ENCODE results near the gene ARL6IP4.
"Not testable (repeated sequence)": the region's sequence is repeated elsewhere in the genome, so short reads cannot be mapped to it uniquely, and the experiment has no call there.

The ARL6IP4 gene

DNA sequence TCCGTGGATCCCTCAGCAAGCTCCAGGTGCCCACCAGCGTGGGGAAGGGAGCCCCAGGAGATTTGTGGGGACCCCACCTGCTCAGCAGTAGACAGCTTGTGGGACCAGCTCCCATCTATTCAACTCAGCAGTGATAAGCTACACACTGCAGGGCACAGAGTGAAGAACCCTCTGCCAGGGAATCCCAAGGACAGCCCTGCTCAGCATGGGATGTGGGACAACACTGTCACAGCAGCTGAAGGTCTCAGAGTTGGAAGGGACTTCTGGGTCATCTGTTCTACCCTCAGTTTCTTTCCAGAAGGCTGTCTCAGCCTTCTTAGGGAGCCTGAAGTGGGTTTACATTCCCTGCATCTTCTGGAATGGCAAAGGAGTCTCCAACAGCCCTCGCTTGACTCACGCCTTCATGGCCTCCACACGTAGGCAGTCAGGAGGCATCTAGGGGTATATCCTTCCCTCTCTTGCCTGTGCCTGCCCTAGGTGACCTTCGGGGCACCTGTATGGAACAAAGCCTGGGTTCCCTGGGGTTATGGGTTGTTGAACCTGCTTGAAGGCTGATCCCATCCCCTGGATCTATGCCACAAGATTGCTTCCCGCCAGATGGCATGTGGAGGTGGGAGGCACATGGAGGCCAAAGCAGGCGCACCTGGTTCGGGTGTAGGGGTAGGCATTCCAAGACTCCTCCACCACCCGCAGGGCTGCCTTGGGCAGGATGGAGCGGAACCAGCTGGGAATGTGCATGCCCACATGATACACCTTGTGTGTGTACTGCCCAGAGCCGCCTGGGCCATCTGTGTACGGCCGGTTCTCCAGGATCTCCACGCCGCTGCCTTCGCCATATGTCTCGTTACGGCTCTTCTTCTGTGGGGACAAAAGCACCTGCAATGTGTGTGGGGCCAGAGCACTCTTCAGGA is 33.0 kb downstream of the ARL6IP4 start:
- DNase-seq, result no peak

DNA sequence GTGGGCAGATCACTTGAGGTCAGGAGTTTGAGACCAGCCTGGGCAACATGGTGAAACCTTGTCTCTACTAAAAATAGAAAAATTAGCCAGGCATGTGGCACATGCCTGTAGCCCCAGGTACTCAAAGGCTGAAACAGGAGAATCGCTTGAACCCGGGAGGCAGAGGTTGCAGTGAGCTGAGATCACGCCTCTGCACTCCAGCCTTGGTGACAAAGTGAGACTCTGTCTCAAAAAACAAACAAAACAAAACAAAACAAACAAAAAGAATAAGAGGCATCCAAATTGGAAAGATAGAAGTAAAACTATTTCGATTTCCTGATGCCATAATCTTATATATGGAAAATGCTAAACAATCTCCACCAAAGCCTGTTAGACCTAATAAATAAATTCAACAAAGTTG is 34.0 kb downstream of the ARL6IP4 start:
- not testable (repeated sequence) for DNase-seq

GRCh38 chr12:123017753-123018152 is 37.3 kb downstream of the ARL6IP4 start:
- no peak for DNase-seq

DNA sequence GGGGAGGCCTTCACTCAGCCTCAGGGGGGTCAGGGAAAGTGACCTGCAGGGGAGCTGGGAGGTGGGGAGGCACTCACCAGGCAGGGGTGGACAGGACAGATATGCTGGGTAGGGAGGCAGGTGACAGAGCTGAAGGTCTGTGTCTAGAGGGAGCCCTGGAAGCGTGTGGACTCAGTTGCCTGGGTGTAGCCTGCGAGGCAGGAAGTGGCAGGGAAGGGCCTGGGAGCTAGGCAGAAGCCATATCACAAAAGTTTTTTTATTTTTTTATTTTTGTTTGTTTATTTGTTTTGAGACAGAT is 39.3 kb downstream of the ARL6IP4 start:
- no peak for DNase-seq

- no peak for DNase-seq
Measured at GRCh38 chr12:123021688-123022604, 41.5 kb downstream of the ARL6IP4 start.

DNA sequence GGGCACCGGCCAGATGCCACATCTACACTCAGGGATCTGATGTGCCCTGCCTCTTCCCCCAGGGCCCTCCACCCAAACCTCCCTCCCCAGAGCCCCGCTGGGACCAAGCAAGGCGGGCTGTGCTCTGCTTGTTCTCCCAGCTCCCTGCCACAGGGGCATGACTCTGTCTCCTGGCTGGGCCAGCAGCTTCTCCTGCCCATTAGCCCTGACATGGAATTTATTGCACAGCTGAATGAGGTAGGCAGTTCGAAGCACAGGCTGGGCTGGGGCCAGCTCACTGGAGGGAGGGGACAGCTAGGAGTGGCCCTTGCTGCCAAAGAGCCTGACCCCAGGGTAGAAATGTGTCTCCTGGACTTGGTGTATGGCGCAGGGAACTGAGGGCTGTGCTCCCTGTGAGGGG is 42.4 kb downstream of the ARL6IP4 start:
- DNase-seq, result no peak

- no peak for DNase-seq
Measured at GRCh38 chr12:123024819-123025391, 44.4 kb downstream of the ARL6IP4 start.

DNA sequence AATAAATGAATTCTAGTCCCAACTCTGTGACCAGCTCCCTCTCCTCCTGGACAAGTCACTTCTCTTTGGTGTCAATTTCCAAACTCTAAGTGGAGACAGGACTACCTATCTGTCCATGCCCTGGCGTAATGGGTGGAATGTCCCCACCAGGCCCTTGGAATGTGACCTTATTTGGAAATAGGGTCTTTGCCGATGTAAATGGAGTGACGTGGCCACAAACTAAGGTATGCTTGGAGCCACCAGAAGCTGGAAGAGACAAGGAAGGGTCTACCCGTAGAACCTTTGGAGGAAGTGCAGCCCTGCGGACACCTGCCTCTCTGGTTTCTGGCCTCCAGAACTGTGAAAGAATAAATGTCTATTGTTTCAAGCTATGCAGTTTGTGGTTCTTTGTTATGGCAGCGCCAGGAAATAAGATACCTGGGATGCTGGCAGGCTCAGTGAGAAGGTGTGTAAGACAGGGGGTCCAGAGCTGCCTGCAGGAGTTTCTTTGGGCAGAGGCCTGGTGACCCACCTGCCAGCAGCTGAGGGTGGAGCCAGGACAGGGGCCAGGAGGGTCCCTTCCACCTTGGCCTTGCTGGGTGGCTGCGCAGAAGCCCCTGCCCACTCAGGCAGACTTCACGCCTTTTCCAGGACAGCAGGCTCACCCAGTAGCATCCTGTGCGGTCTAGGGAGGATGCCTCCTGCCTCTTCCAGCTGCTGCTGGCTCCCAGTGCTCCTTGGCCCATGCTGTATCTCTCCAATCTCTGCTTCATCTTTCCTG is 45.8 kb downstream of the ARL6IP4 start:
- DNase-seq, result no peak

GRCh38 chr12:123027726-123028445 is 47.4 kb downstream of the ARL6IP4 start:
- DNase-seq, result no peak

- DNase-seq, result no peak
Measured at GRCh38 chr12:123028475-123028874, 48.0 kb downstream of the ARL6IP4 start.

DNA sequence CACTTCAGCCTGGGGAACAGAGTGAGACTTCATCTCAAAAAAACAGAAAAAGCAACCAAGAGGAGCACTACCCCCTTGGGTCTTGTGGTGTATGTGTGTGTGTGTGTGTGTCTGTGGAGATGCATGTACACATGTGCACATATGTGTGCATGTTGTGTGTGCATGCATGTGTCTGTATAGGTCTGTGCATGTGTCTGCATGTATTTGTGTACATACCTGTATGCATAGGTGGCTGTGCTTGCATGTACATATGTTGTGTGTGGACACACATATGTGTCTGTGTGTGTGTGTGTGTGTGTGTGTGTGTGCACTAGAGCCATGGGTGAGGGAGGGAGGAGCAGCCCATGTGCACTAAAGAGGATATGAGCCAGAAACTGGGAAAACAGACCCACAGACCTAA is 49.1 kb downstream of the ARL6IP4 start:
- no peak for DNase-seq

GRCh38 chr12:123030686-123031085 is 50.2 kb downstream of the ARL6IP4 start:
- no peak for DNase-seq

DNA sequence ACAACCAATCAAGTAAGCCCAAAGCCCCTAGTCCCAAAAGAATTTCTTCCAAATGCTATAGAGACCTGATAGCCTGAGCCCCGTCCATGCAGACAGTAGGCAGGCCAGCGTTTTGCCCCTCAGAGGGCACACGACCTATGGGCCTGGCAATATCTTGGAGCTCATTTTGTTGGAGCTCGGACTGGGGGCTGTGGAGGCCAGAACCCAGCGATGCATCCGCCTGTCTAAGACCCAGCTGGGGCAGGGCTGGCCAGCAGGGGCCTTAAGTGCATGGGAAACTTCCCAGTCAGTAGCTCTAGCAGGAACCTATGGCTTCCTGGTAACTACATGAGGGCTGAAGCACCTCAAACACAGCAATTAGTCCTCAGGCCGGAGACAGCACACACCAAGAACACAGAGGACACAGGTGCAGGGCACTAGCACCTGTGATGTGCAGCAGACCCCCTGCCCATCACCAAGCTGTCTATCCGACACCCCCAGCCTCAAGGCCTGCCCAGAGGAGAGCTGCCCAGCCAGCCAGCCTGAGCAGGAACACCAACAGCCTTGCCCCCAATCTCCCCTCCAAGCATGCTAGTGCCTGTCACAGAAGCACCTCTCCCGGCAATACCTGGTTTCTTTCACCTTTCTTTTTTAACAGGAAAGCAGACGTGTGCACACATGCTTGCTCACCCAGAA is 50.8 kb downstream of the ARL6IP4 start:
- DNase-seq, result no peak
